HepG2 (cell line): Measurements from ENCODE around the gene ROBO2. TPM values are rescaled to one million over a fixed set of nuclear protein-coding genes. Genes with fewer than 3 reads are reported as not detected.

ENCODE experiments used
- ATAC-seq: fragments of 200-7000 bp; cut with Tn5 transposase; 3 replicates; pipeline ENCODE4 v1.9.1; 2020; ENCODE audit warnings: mild to moderate bottlenecking, moderate library complexity
- BruUV-seq: library from RNA; stranded (reverse); fragments of 400-500 nt; replicated peaks from 2 replicates; lab custom pipeline; 2021; lab: Mats Ljungman, UMichigan
- CTCF ChIA-PET: fragments of 300-600 bp; formaldehyde crosslinking; extraction: SDS; loops from one replicate; lab custom pipeline; 2021; ENCODE audit warnings: low total read pairs, inconsistent platforms, low intra/inter-chr PET ratio; lab: Yijun Ruan, JAX
- POLR2A ChIA-PET: fragments of 350-600 bp; sonication (Branson Sonifier 250); formaldehyde crosslinking; loops from one replicate; lab custom pipeline; 2020; ENCODE audit warnings: antibody characterized with exemption, inconsistent platforms; lab: Yijun Ruan, JAX
- DNase-seq: peaks from one replicate; pipeline ENCODE4 v3.0.0-alpha.2; 2015; ENCODE audit warnings: low spot score
- FAIRE-seq: peaks from 3 replicates; lab custom pipeline; 2011; peaks lifted over from hg19 to GRCh38; lab: Jason Lieb, UNC
- H2AFZ ChIP-seq: one replicate; pipeline ENCODE4 v1.6.1; 2011; ENCODE audit warnings: low read length, inconsistent platforms
- H3K27ac ChIP-seq: fragments of 300-600 bp; 3 replicates; pipeline ENCODE4 v1.8.0; 2011; ENCODE audit warnings: mixed run types, mild to moderate bottlenecking, mixed read lengths, low read length, inconsistent platforms; ENCODE audit not compliant: insufficient read depth; ENCODE audit errors: extremely low read length
- H3K27me3 ChIP-seq, 2 experiments: fragments of 200-600 bp in 1 of 2; 2 replicates in 1 of 2; 3 replicates in 1 of 2; pipeline versions ENCODE4 v1.6.0 to v1.8.0; 2011; ENCODE audit warnings: low read length in 2 of 2, mild to moderate bottlenecking in 2 of 2, moderate library complexity in 2 of 2, inconsistent platforms in 1 of 2; ENCODE audit not compliant: insufficient read depth in 2 of 2, control insufficient read depth in 1 of 2
- H3K36me3 ChIP-seq, 2 experiments: fragments of 200-600 bp in 1 of 2; replicated peaks in 1 of 2; 2 replicates in 1 of 2; 3 replicates in 1 of 2; pipeline versions ENCODE4 v1.5.1 to v1.8.0; 2011; ENCODE audit warnings: low read length in 2 of 2, inconsistent platforms in 1 of 2; ENCODE audit not compliant: insufficient read depth in 2 of 2, control insufficient read depth in 1 of 2
- H3K4me1 ChIP-seq: 2 replicates; pipeline ENCODE4 v1.5.1; 2012; ENCODE audit warnings: low read length, inconsistent platforms; ENCODE audit not compliant: insufficient read depth
- H3K4me2 ChIP-seq: 2 replicates; pipeline ENCODE4 v1.6.0; 2011; ENCODE audit warnings: low read depth, low read length, inconsistent platforms
- H3K4me3 ChIP-seq, 3 experiments: fragments of 200-600 bp in 1 of 3; sonication (generic), shearing (Covaris generic) in 1 of 3; replicated peaks in 1 of 3; 2 replicates each; pipeline ENCODE4 v1.5.1; 2011 to 2016; ENCODE audit warnings: low read length in 3 of 3, inconsistent platforms in 2 of 3, low read depth in 2 of 3, mild to moderate bottlenecking in 2 of 3, control low read depth in 1 of 3, mixed read lengths in 1 of 3; ENCODE audit not compliant: insufficient read depth in 1 of 3
- H3K79me2 ChIP-seq: one replicate; pipeline ENCODE4 v1.6.1; 2011; ENCODE audit warnings: low read length, inconsistent platforms; ENCODE audit not compliant: insufficient read depth
- H3K9ac ChIP-seq: 2 replicates; pipeline ENCODE4 v1.6.0; 2011; ENCODE audit warnings: mild to moderate bottlenecking, low read depth, low read length, inconsistent platforms; ENCODE audit not compliant: insufficient read depth
- H3K9me3 ChIP-seq: 2 replicates; pipeline ENCODE4 v1.5.1; 2012; ENCODE audit warnings: mild to moderate bottlenecking, low read length
- H4K20me1 ChIP-seq: 2 replicates; pipeline ENCODE4 v1.6.0; 2011; ENCODE audit warnings: inconsistent platforms, mild to moderate bottlenecking, low read length, moderate library complexity; ENCODE audit not compliant: insufficient read depth
- ATAD3A ChIP-seq: sonication (generic); formaldehyde crosslinking; IDR thresholded peaks from 2 replicates; pipeline ENCODE4 v1.4.0; 2020; ENCODE audit warnings: missing genetic modification reagents
- GLI4 ChIP-seq: sonication (generic); formaldehyde crosslinking; IDR thresholded peaks from 2 replicates; pipeline ENCODE4 v1.5.1; 2020; ENCODE audit warnings: missing genetic modification reagents, mild to moderate bottlenecking, moderate library complexity, borderline replicate concordance
- HMGXB4 ChIP-seq, 2 experiments: sonication (generic) in 1 of 2; formaldehyde crosslinking in 1 of 2; IDR thresholded peaks; 2 replicates each; pipeline versions ENCODE4 v1.4.0 to v1.6.1; 2018 to 2020; ENCODE audit warnings: missing genetic modification reagents in 2 of 2, borderline replicate concordance in 1 of 2, low read depth in 1 of 2, mild to moderate bottlenecking in 1 of 2, missing biosample characterization in 1 of 2
- HNRNPLL ChIP-seq: fragments of 200-400 bp; formaldehyde crosslinking; IDR thresholded peaks from 2 replicates; pipeline ENCODE4 v1.6.1; 2017; ENCODE audit warnings: mild to moderate bottlenecking, low read depth, low read length; ENCODE audit not compliant: poor library complexity, severe bottlenecking
- IRX3 ChIP-seq: sonication (generic); formaldehyde crosslinking; IDR thresholded peaks from 2 replicates; pipeline ENCODE4 v1.8.1; 2023; ENCODE audit warnings: mild to moderate bottlenecking, low read depth, missing genetic modification reagents, borderline replicate concordance
- MATR3 ChIP-seq: sonication (generic); formaldehyde crosslinking; IDR thresholded peaks from 2 replicates; pipeline ENCODE4 v1.4.0; 2020; ENCODE audit warnings: missing genetic modification reagents
- NFATC3 ChIP-seq: sonication (generic); formaldehyde crosslinking; IDR thresholded peaks from 2 replicates; pipeline ENCODE4 v1.5.1; 2020; ENCODE audit warnings: mild to moderate bottlenecking, missing genetic modification reagents
- RAD21 ChIP-seq: fragments of 450-650 bp; formaldehyde crosslinking; IDR thresholded peaks from 2 replicates; pipeline ENCODE4 v1.5.0; 2020; ENCODE audit warnings: mild to moderate bottlenecking
- SALL1 ChIP-seq: sonication (generic); formaldehyde crosslinking; IDR thresholded peaks from 2 replicates; pipeline ENCODE4 v1.8.0; 2022; ENCODE audit warnings: mild to moderate bottlenecking, missing genetic modification reagents
- SMC3 ChIP-seq: IDR thresholded peaks from 2 replicates; pipeline ENCODE4 v1.6.1; 2011; ENCODE audit warnings: low read length, improper control_type of control experiment
- STAG1 ChIP-seq: sonication (generic); formaldehyde crosslinking; IDR thresholded peaks from 2 replicates; pipeline ENCODE4 v1.4.0; 2020; ENCODE audit warnings: missing genetic modification reagents
- TEAD3 ChIP-seq: optimal IDR thresholded peaks from 2 replicates; pipeline ENCODE3; 2016; ENCODE audit warnings: borderline replicate concordance
- XRCC5 ChIP-seq: fragments of 200-400 bp; formaldehyde crosslinking; optimal IDR thresholded peaks from 2 replicates; pipeline ENCODE3; 2017; ENCODE audit warnings: mild to moderate bottlenecking, low read length
- ZBTB26 ChIP-seq: IDR thresholded peaks from 2 replicates; pipeline ENCODE4 v1.6.1; 2016; ENCODE audit warnings: missing compliant biosample characterization, missing genetic modification reagents, borderline replicate concordance
- ZBTB7B ChIP-seq: sonication (generic); formaldehyde crosslinking; IDR thresholded peaks from 2 replicates; pipeline ENCODE4 v1.4.0; 2020; ENCODE audit warnings: missing genetic modification reagents
- ZNF276 ChIP-seq: sonication (generic); formaldehyde crosslinking; IDR thresholded peaks from 2 replicates; pipeline ENCODE4 v1.4.0; 2020; ENCODE audit warnings: mild to moderate bottlenecking, low read depth, missing genetic modification reagents
- ZNF644 ChIP-seq: IDR thresholded peaks from 2 replicates; pipeline ENCODE4 v1.6.1; 2016; ENCODE audit warnings: low read depth
- WGBS: methylation state at CpG from one replicate; pipeline ENCODE4 v1.1.6; 2017; ENCODE audit warnings: low lambda C conversion rate; 5-methylcytosine and 5-hydroxymethylcytosine counted together
- in situ Hi-C: cut with HindIII; loops from 2 replicates; pipeline ENCODE4 v1.10.0; 2017; ENCODE audit warnings: low pct_unique_long_range_greater_than_20kb; ENCODE audit not compliant: extremely low pct_ligation_motif_present
- intact Hi-C: fragments of 100-400 bp; cut with micrococcal nuclease; formaldehyde crosslinking; loops from one replicate; pipeline ENCODE4 v1.10.0; 2022; ENCODE audit not compliant: unreplicated experiment
- polyA plus RNA-seq, 8 experiments: library from polyadenylated mRNA; depleted of rRNA in 3 of 8; stranded (reverse) in 7 of 8; unstranded in 1 of 8; fragments of >200 nt; fragmentation: Illumina TruSeq in 4 of 8; extraction: Trizol in 4 of 8; gene quantifications; 2 replicates each; pipeline versions ENCODE4 v1.2.1 to v1.2.3, GENCODE V29; 2011 to 2016; ENCODE audit warnings: low read depth in 4 of 8, missing spikeins in 1 of 8, mixed read lengths in 1 of 8; ENCODE audit not compliant: insufficient read depth in 1 of 8
- total RNA-seq, 5 experiments: library from RNA; depleted of rRNA; stranded (reverse); fragments of >200 nt; fragmentation: Illumina TruSeq; extraction: Trizol; gene quantifications; 2 replicates each; pipeline ENCODE4 v1.2.3, GENCODE V29; 2016; ENCODE audit warnings: low read depth in 1 of 5
- TF ChIP-seq, protein P1 (sequence below): sonication (generic); formaldehyde crosslinking; IDR thresholded peaks from 2 replicates; pipeline ENCODE4 v1.5.0; 2020; ENCODE audit warnings: mild to moderate bottlenecking, missing genetic modification reagents, moderate library complexity

Gene ROBO2
- total and polyA plus RNA-seq, 2 of the 13 experiments (the other 11 are each of a cell fraction or from before 2014, with no cell fraction given), result not detected

DNA sequence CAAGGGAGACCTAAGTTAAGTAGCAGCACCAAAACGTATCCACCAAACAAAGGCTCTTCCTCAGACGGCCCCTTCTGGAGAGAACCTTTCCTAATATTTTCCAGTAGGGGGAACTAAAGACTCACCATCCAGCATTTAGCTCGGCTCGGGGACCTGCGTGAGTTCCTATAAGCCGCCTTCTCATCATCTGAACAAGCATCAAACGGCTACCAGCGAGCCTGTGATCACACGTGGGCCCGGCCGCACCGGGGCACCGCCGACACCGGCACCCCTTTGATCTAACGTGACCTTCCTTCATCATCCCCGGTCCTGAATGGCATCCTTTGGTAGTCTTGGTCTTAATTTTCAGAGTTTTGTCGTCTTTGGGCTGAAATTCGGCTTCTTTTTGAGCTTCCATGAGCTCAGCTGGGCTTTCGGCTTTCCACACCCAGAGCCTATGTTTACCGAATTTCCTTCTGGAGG lies 1.4 kb upstream of the ROBO2 start:
- intact Hi-C loops, result loop anchor here (1.0 to 10.0 kb wide), 6 partner anchors 166 to 776 kb away; no protein-coding TSS in a partner anchor
- H2AFZ ChIP-seq, result no peak overlapping the region

More for the DNA sequence above, 1.4 kb upstream of the ROBO2 start:
- CTCF ChIA-PET, result interaction anchor here (1.2 to 2.6 kb wide), 2 partner anchors 216 to 281 kb away, joined by 5 to 27 read pairs; no protein-coding TSS in a partner anchor
- peak; percentile 68 for DNase-seq
- BruUV-seq, result no TSS peak
- POLR2A ChIA-PET, result no interaction called here
- TF ChIP-seq, protein P1, sequence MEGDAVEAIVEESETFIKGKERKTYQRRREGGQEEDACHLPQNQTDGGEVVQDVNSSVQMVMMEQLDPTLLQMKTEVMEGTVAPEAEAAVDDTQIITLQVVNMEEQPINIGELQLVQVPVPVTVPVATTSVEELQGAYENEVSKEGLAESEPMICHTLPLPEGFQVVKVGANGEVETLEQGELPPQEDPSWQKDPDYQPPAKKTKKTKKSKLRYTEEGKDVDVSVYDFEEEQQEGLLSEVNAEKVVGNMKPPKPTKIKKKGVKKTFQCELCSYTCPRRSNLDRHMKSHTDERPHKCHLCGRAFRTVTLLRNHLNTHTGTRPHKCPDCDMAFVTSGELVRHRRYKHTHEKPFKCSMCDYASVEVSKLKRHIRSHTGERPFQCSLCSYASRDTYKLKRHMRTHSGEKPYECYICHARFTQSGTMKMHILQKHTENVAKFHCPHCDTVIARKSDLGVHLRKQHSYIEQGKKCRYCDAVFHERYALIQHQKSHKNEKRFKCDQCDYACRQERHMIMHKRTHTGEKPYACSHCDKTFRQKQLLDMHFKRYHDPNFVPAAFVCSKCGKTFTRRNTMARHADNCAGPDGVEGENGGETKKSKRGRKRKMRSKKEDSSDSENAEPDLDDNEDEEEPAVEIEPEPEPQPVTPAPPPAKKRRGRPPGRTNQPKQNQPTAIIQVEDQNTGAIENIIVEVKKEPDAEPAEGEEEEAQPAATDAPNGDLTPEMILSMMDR (CRISPR knock-in tag), result peak; percentile 78
- TF ChIP-seq TEAD3 (CRISPR knock-in tag) (peak; percentile 83), ZNF276 (no peak), NFATC3 (CRISPR knock-in tag) (no peak), IRX3 (no peak), HNRNPLL (peak; percentile 29), GLI4 (CRISPR knock-in tag) (0 out of 2 replicates have a peak, but pooled peaks have one; percentile 10), ATAD3A (no peak), HMGXB4 (CRISPR knock-in tag; IDR thresholded peaks at IDR 0.05; ENCODE audit: borderline replicate concordance in 1 of 2, low read depth in 1 of 2) (0 out of 4 replicates have a peak, but pooled peaks of 1 of the 2 experiments have one; percentile 43), SALL1 (CRISPR knock-in tag) (peak; percentile 13; the same call in 1 of the 2 replicates), XRCC5 (peak; percentile 64), MATR3 (CRISPR knock-in tag) (no peak), SMC3 (peak; percentile 67; the same call in 1 of the 2 replicates), STAG1 (CRISPR knock-in tag) (peak; percentile 85), ZNF644 (CRISPR knock-in tag) (no peak), ZBTB7B (CRISPR knock-in tag) (no peak), ZBTB26 (CRISPR knock-in tag) (no peak), RAD21 (peak; percentile 63)
- TF ChIP-seq, all 625 proteins: peak for 10
- Histone ChIP-seq H3K9ac (no peak overlapping the region), H3K4me3 (no peak overlapping the region), H3K36me3 (no peaks in the 10 kb centered on the region), H3K9me3 (no peaks in the 10 kb centered on the region), H3K27me3 (peaks cover 4 to 27% of the 10 kb centered on the region in 2 experiments), H4K20me1 (no peaks in the 10 kb centered on the region), H3K4me2 (no peak overlapping the region), H3K27ac (no peak overlapping the region), H3K4me1 (no peaks in the 10 kb centered on the region), H3K79me2 (no peaks in the 10 kb centered on the region)
- under 1% methylated on average over 21 of the region's 21 CpGs for WGBS
- ATAC-seq (peak; percentile 99), FAIRE-seq (peak; percentile 78)
- in situ Hi-C loops, result loop anchor here (5.0 to 25.0 kb wide), 2 partner anchors 214 to 1599 kb away; no protein-coding TSS in a partner anchor
